HepG2 (cell line): Measurements from ENCODE around the gene DNAJB12. TPM values are rescaled to one million over a fixed set of nuclear protein-coding genes. Genes with fewer than 3 reads are reported as not detected.
"Not testable (repeated sequence)": the region's sequence is repeated elsewhere in the genome, so short reads cannot be mapped to it uniquely, and the experiment has no call there.

Experiments used
- ATAC-seq: fragments of 200-7000 bp; cut with Tn5 transposase; 3 replicates; pipeline ENCODE4 v1.9.1; 2020; ENCODE audit warnings: mild to moderate bottlenecking, moderate library complexity
- BruUV-seq: library from RNA; stranded (reverse); fragments of 400-500 nt; replicated peaks from 2 replicates; lab custom pipeline; 2021; lab: Mats Ljungman, UMichigan
- CTCF ChIA-PET: fragments of 300-600 bp; formaldehyde crosslinking; extraction: SDS; loops from one replicate; lab custom pipeline; 2021; ENCODE audit warnings: low total read pairs, inconsistent platforms, low intra/inter-chr PET ratio; lab: Yijun Ruan, JAX
- POLR2A ChIA-PET: fragments of 350-600 bp; sonication (Branson Sonifier 250); formaldehyde crosslinking; loops from one replicate; lab custom pipeline; 2020; ENCODE audit warnings: antibody characterized with exemption, inconsistent platforms; lab: Yijun Ruan, JAX
- DNase-seq: peaks from one replicate; pipeline ENCODE4 v3.0.0-alpha.2; 2015; ENCODE audit warnings: low spot score
- FAIRE-seq: peaks from 3 replicates; lab custom pipeline; 2011; peaks lifted over from hg19 to GRCh38; lab: Jason Lieb, UNC
- H2AFZ ChIP-seq: one replicate; pipeline ENCODE4 v1.6.1; 2011; ENCODE audit warnings: low read length, inconsistent platforms
- H3K27ac ChIP-seq: fragments of 300-600 bp; 3 replicates; pipeline ENCODE4 v1.8.0; 2011; ENCODE audit warnings: mixed run types, mild to moderate bottlenecking, mixed read lengths, low read length, inconsistent platforms; ENCODE audit not compliant: insufficient read depth; ENCODE audit errors: extremely low read length
- H3K27me3 ChIP-seq, 2 experiments: fragments of 200-600 bp in 1 of 2; 2 replicates in 1 of 2; 3 replicates in 1 of 2; pipeline versions ENCODE4 v1.6.0 to v1.8.0; 2011; ENCODE audit warnings: low read length in 2 of 2, mild to moderate bottlenecking in 2 of 2, moderate library complexity in 2 of 2, inconsistent platforms in 1 of 2; ENCODE audit not compliant: insufficient read depth in 2 of 2, control insufficient read depth in 1 of 2
- H3K36me3 ChIP-seq, 2 experiments: fragments of 200-600 bp in 1 of 2; replicated peaks in 1 of 2; 2 replicates in 1 of 2; 3 replicates in 1 of 2; pipeline versions ENCODE4 v1.5.1 to v1.8.0; 2011; ENCODE audit warnings: low read length in 2 of 2, inconsistent platforms in 1 of 2; ENCODE audit not compliant: insufficient read depth in 2 of 2, control insufficient read depth in 1 of 2
- H3K4me1 ChIP-seq: 2 replicates; pipeline ENCODE4 v1.5.1; 2012; ENCODE audit warnings: low read length, inconsistent platforms; ENCODE audit not compliant: insufficient read depth
- H3K4me2 ChIP-seq: 2 replicates; pipeline ENCODE4 v1.6.0; 2011; ENCODE audit warnings: low read depth, low read length, inconsistent platforms
- H3K4me3 ChIP-seq, 3 experiments: fragments of 200-600 bp in 1 of 3; sonication (generic), shearing (Covaris generic) in 1 of 3; replicated peaks in 1 of 3; 2 replicates each; pipeline ENCODE4 v1.5.1; 2011 to 2016; ENCODE audit warnings: low read length in 3 of 3, inconsistent platforms in 2 of 3, low read depth in 2 of 3, mild to moderate bottlenecking in 2 of 3, control low read depth in 1 of 3, mixed read lengths in 1 of 3; ENCODE audit not compliant: insufficient read depth in 1 of 3
- H3K79me2 ChIP-seq: one replicate; pipeline ENCODE4 v1.6.1; 2011; ENCODE audit warnings: low read length, inconsistent platforms; ENCODE audit not compliant: insufficient read depth
- H3K9ac ChIP-seq: 2 replicates; pipeline ENCODE4 v1.6.0; 2011; ENCODE audit warnings: mild to moderate bottlenecking, low read depth, low read length, inconsistent platforms; ENCODE audit not compliant: insufficient read depth
- H3K9me3 ChIP-seq: 2 replicates; pipeline ENCODE4 v1.5.1; 2012; ENCODE audit warnings: mild to moderate bottlenecking, low read length
- H4K20me1 ChIP-seq: 2 replicates; pipeline ENCODE4 v1.6.0; 2011; ENCODE audit warnings: inconsistent platforms, mild to moderate bottlenecking, low read length, moderate library complexity; ENCODE audit not compliant: insufficient read depth
- CTCF ChIP-seq: sonication (generic); formaldehyde crosslinking; IDR thresholded peaks from 2 replicates; pipeline ENCODE4 v1.5.0; 2020; ENCODE audit warnings: mild to moderate bottlenecking, missing genetic modification reagents, moderate library complexity
- DRAP1 ChIP-seq: IDR thresholded peaks from 2 replicates; pipeline ENCODE4 v1.6.1; 2016; ENCODE audit warnings: missing genetic modification reagents, missing compliant biosample characterization
- NFYB ChIP-seq: sonication (generic); formaldehyde crosslinking; IDR thresholded peaks from 2 replicates; pipeline ENCODE4 v1.4.0; 2020; ENCODE audit warnings: missing genetic modification reagents
- NFYC ChIP-seq: IDR thresholded peaks from 2 replicates; pipeline ENCODE4 v1.6.1; 2016; ENCODE audit warnings: missing genetic modification reagents, missing compliant biosample characterization
- POLR2A ChIP-seq, 2 experiments: IDR thresholded peaks; 2 replicates each; pipeline ENCODE4 v1.6.1; 2011; ENCODE audit warnings: low read depth in 2 of 2, low read length in 2 of 2, mild to moderate bottlenecking in 1 of 2, moderate library complexity in 1 of 2; ENCODE audit not compliant: insufficient read depth in 1 of 2
- POLR2AphosphoS5 ChIP-seq: IDR thresholded peaks from 2 replicates; pipeline ENCODE4 v1.6.1; 2012; ENCODE audit warnings: low read depth, low read length
- POLR2G ChIP-seq: fragments of 200-400 bp; formaldehyde crosslinking; IDR thresholded peaks from 2 replicates; pipeline ENCODE4 v1.6.1; 2018; ENCODE audit warnings: mild to moderate bottlenecking, low read depth, low read length, moderate library complexity
- RAD21 ChIP-seq: fragments of 450-650 bp; formaldehyde crosslinking; IDR thresholded peaks from 2 replicates; pipeline ENCODE4 v1.5.0; 2020; ENCODE audit warnings: mild to moderate bottlenecking
- SP1 ChIP-seq, 2 experiments: fragments of 450-650 bp in 1 of 2; sonication (generic) in 1 of 2; formaldehyde crosslinking in 1 of 2; IDR thresholded peaks; 2 replicates each; pipeline versions ENCODE4 v1.4.0 to v1.6.1; 2016 to 2020; ENCODE audit warnings: missing genetic modification reagents in 1 of 2
- ZBTB38 ChIP-seq: sonication (generic); formaldehyde crosslinking; IDR thresholded peaks from 2 replicates; pipeline ENCODE4 v1.5.1; 2020; ENCODE audit warnings: mild to moderate bottlenecking, missing genetic modification reagents
- WGBS: methylation state at CpG from one replicate; pipeline ENCODE4 v1.1.6; 2017; ENCODE audit warnings: low lambda C conversion rate; 5-methylcytosine and 5-hydroxymethylcytosine counted together
- in situ Hi-C: cut with HindIII; loops from 2 replicates; pipeline ENCODE4 v1.10.0; 2017; ENCODE audit warnings: low pct_unique_long_range_greater_than_20kb; ENCODE audit not compliant: extremely low pct_ligation_motif_present
- intact Hi-C: fragments of 100-400 bp; cut with micrococcal nuclease; formaldehyde crosslinking; loops from one replicate; pipeline ENCODE4 v1.10.0; 2022; ENCODE audit not compliant: unreplicated experiment
- polyA plus RNA-seq, 8 experiments: library from polyadenylated mRNA; depleted of rRNA in 3 of 8; stranded (reverse) in 7 of 8; unstranded in 1 of 8; fragments of >200 nt; fragmentation: Illumina TruSeq in 4 of 8; extraction: Trizol in 4 of 8; gene quantifications; 2 replicates each; pipeline versions ENCODE4 v1.2.1 to v1.2.3, GENCODE V29; 2011 to 2016; ENCODE audit warnings: low read depth in 4 of 8, missing spikeins in 1 of 8, mixed read lengths in 1 of 8; ENCODE audit not compliant: insufficient read depth in 1 of 8
- total RNA-seq, 5 experiments: library from RNA; depleted of rRNA; stranded (reverse); fragments of >200 nt; fragmentation: Illumina TruSeq; extraction: Trizol; gene quantifications; 2 replicates each; pipeline ENCODE4 v1.2.3, GENCODE V29; 2016; ENCODE audit warnings: low read depth in 1 of 5

Gene DNAJB12
- total and polyA plus RNA-seq, 2 of the 13 experiments (the other 11 are each of a cell fraction or from before 2014, with no cell fraction given): 10.8 to 18.2 TPM

DNA sequence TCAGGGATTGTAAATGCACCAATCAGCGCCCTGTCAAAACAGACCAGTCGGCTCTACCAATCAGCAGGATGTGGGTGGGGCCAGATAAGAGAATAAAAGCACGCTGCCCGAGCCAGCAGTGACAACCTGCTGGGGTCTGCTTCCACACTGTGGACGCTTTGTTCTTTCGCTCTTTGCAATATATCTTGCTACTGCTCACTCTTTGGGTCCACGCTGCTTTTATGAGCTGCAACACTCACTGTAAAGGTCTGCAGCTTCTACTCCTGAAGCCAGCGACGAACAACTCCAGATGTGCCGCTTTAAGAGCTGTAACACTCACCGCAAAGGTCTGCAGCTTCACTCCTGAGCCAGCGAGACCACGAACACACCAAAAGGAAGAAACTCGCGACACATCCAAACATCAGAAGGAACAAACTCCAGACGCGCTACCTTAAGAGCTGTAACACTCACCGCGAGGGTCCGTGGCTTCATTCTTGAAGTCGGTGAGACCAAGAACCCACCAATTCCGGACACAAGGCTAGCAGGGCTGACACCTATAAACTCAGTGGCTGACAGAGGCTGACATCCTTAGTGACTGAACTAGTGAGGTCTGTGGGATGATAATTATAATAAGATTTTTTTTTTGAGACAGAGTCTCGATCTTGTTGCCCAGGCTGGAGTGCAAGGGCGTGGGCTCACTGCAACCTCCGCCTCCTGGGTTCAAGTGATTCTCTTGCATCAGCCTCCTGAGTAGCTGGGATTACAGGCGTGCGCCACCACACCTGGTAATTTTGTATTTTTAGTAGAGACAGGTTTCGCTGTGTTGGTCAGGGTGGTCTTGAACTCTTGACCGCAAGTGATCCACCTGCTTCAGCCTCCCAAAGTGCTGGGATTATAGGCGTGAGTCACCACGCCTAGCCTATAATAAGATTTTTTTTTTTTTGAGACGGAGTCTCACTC lies 27.8 kb downstream of the DNAJB12 start:
- peaks cover 92% of the 10 kb centered on the region for H3K4me1 ChIP-seq
- not testable (repeated sequence) for H4K20me1 ChIP-seq; H3K9ac ChIP-seq; ATAC-seq; H3K4me3 ChIP-seq; H3K27ac ChIP-seq; H3K9me3 ChIP-seq; DNase-seq; H2AFZ ChIP-seq; H3K4me2 ChIP-seq; H3K79me2 ChIP-seq; FAIRE-seq; H3K36me3 ChIP-seq; H3K27me3 ChIP-seq; TF ChIP-seq SP1 (IDR thresholded peaks at IDR 0.05)
- POLR2A ChIA-PET: interaction anchor here (1.3 to 5.4 kb wide), 5 partner anchors 8 to 111 kb away, joined by 3 to 80 read pairs (median 6); partner anchors contain the start of genes ANAPC16, ASCC1 and DDIT4
- 91% methylated on average over 32 of the region's 32 CpGs for WGBS
- in situ Hi-C loops (loop anchor here (5.0 to 25.0 kb wide), 2 partner anchors 50 to 240 kb away; partner anchors contain the start of gene SPOCK2), intact Hi-C loops (loop anchor here (10.0 kb wide), 1 partner anchor 102 kb away; no protein-coding TSS in a partner anchor)
- TSS peak; percentile 89 for BruUV-seq
- CTCF ChIA-PET: interaction anchor here (1.1 to 2.0 kb wide), 2 partner anchors 83 to 278 kb away, joined by 4 to 12 read pairs; no protein-coding TSS in a partner anchor
- TF ChIP-seq POLR2AphosphoS5: peak; percentile 49; the same call in 1 of the 2 replicates
- peak; percentile 78 for TF ChIP-seq NFYC (CRISPR knock-in tag)
- peak; percentile 40; the same call in 1 of the 2 replicates for TF ChIP-seq POLR2G
- TF ChIP-seq NFYB (CRISPR knock-in tag): peak; percentile 80
- 0 out of 2 replicates have a peak, but pooled peaks have one; percentile 30 for TF ChIP-seq SP1 (CRISPR knock-in tag; IDR thresholded peaks at IDR 0.05)
- peak; percentile 97 for TF ChIP-seq ZBTB38
- peak; percentile 29 for TF ChIP-seq CTCF
- peak; percentile 34; the same call in 1 of the 2 replicates for TF ChIP-seq RAD21 (CRISPR knock-in tag)
- peak in 1 of 2 experiments; percentile 68; a peak in 2 of 4 replicates for TF ChIP-seq POLR2A (IDR thresholded peaks at IDR 0.05; ENCODE audit: insufficient read depth in 1 of 2, low read depth in 2 of 2, low read length in 2 of 2)
- TF ChIP-seq DRAP1 (CRISPR knock-in tag): peak; percentile 61; the same call in 1 of the 2 replicates
